ENCODE data around the gene PPP2R2C.

Gene PPP2R2C

GRCh38 chr4:6359536-6360308 is 112.7 kb downstream of the PPP2R2C start:
- no peak for DNase-seq

- no peak for DNase-seq
Measured at GRCh38 chr4:6357476-6357875, 114.9 kb downstream of the PPP2R2C start.

GRCh38 chr4:6356076-6356560 is 116.3 kb downstream of the PPP2R2C start:
- no peak for DNase-seq

- DNase-seq = no peak
Measured at GRCh38 chr4:6355052-6355451, 117.4 kb downstream of the PPP2R2C start.

- DNase-seq = no peak
Measured at GRCh38 chr4:6354626-6355025, 117.8 kb downstream of the PPP2R2C start.

GRCh38 chr4:6354119-6354518 is 118.3 kb downstream of the PPP2R2C start:
- DNase-seq = no peak

- no peak for DNase-seq
Measured at GRCh38 chr4:6352031-6352692, 120.3 kb downstream of the PPP2R2C start.

- no peak for DNase-seq
Measured at GRCh38 chr4:6351246-6352000, 121.0 kb downstream of the PPP2R2C start.

- no peak for DNase-seq
Measured at GRCh38 chr4:6350646-6351045, 121.8 kb downstream of the PPP2R2C start.

- no peak for DNase-seq
Measured at GRCh38 chr4:6349896-6350603, 122.4 kb downstream of the PPP2R2C start.

GRCh38 chr4:6348408-6348807 is 124.0 kb downstream of the PPP2R2C start:
- DNase-seq = no peak

- DNase-seq = no peak
Measured at GRCh38 chr4:6347511-6348045, 124.8 kb downstream of the PPP2R2C start.

GRCh38 chr4:6346373-6347110 is 125.9 kb downstream of the PPP2R2C start:
- DNase-seq = no peak

- DNase-seq = no peak
Measured at GRCh38 chr4:6345866-6346265, 126.5 kb downstream of the PPP2R2C start.

- DNase-seq = no peak
Measured at GRCh38 chr4:6345096-6345830, 127.2 kb downstream of the PPP2R2C start.

- peak; percentile 49 to 65 for DNase-seq
Measured at GRCh38 chr4:6343939-6344408, 128.4 kb downstream of the PPP2R2C start.

- no peak for DNase-seq
Measured at GRCh38 chr4:6342530-6343293, 129.7 kb downstream of the PPP2R2C start.

- no peak for DNase-seq
Measured at GRCh38 chr4:6341696-6342095, 130.7 kb downstream of the PPP2R2C start.

GRCh38 chr4:6340446-6341015 is 131.9 kb downstream of the PPP2R2C start:
- DNase-seq = no peak
